ENCODE results near the gene SMIM27.

DNA sequence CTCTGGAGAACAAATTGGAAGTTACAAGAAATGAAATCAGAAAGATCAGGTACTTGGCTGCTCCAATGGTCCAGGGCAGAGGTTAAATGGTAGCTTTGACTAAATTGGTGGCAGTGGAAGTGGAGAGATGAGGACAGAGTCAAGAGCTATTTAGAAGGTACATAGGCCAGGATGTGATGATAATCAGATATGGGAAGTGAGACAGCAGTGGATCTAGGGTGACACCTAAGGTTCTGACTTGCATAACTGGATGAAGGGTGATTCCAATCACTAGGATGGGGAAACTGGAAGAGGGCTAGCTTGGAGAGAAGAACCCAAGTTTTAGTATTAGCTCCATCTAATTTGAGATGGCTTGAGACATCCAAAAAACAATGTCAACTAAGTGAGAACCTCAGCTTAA lies 44.8 kb downstream of the SMIM27 start:
- TF ChIP-seq SUZ12 (IDR thresholded peaks at IDR 0.05; ENCODE audit: extremely low read depth, insufficient read depth, insufficient read length) (no peak), ZNF274 (IDR thresholded peaks at IDR 0.05; ENCODE audit: low read depth, low read length) (no peak)
